ENCODE measurements around the gene CNTN3. TPM values are rescaled to one million over a fixed set of nuclear protein-coding genes. Genes with fewer than 3 reads are reported as not detected.
A peak's percentile ranks its signal among the peaks of the same experiment; 100 is the strongest.

Gene CNTN3
- 10 to 100 TPM in 2 of 4 donors, under 1 TPM in 2; 0.29 to 19.7 (median 7.8) TPM for total RNA-seq

DNA sequence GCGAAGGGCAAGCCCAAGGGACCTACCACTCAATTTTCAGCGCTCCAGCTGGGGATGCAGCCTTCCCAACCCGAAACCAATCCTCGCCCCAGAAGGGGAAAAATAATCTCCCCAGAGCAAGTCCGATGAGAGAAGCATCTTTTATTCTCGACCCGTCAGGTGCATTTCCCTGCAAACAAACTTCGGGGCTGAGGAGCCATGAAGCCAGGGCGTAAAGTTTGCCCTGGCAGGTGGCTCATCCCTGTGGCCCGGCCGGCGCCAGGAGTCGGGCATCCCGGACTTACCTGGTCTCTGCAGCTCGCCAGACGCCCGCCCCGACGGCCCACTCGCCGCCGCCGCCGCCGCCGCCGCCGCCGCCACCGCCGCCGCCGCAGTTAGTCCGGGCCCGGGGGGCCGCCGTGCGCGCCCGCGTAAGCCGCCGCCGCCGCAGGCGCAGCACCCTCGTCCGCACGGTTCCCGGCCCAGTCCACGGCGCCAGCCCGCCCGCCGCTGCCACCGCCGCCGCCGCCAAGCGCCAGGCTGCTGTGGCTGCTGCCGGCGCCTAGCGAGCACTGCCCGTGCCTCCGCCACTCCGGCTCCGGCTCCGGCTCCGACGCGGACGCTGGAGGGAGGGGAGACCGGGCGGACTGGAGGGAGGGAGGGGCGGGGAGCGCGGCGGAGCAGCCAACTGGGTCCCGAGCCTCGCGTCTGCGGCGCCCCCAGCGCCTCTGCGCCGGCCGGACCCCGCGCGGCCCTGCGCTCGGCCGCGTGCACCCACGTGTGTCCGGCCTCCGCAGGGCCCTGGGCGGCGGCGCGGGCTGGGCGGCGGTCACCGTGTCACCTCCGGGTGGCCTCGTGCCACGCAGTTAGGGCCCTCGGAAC, at the start of gene CNTN3:
CNTN3 (minus strand) TSS at position 553 of the 861 bp plus-strand sequence. CDS start 93,547 bp downstream, outside the sequence.
- Histone ChIP-seq H3K27ac (no peak within 1 kb of the TSS), H3K9me3 (no peaks in the 10 kb centered on the region), H3K27me3 (peaks cover 0 to 18% of the 10 kb centered on the region in 2 donors), H3K36me3 (no peaks in the 10 kb centered on the region), H3K4me1 (no peaks in the 10 kb centered on the region), H3K4me3 (peak within 1 kb of the TSS in 1 of 2 donors; percentile 32)
- no peak for DNase-seq
- intact Hi-C loops (cut with DNase I; ENCODE audit: low total_unique reads), result no loop called here
- TF ChIP-seq POLR2A (IDR thresholded peaks at IDR 0.05), result no peak
- TF ChIP-seq, protein P1, sequence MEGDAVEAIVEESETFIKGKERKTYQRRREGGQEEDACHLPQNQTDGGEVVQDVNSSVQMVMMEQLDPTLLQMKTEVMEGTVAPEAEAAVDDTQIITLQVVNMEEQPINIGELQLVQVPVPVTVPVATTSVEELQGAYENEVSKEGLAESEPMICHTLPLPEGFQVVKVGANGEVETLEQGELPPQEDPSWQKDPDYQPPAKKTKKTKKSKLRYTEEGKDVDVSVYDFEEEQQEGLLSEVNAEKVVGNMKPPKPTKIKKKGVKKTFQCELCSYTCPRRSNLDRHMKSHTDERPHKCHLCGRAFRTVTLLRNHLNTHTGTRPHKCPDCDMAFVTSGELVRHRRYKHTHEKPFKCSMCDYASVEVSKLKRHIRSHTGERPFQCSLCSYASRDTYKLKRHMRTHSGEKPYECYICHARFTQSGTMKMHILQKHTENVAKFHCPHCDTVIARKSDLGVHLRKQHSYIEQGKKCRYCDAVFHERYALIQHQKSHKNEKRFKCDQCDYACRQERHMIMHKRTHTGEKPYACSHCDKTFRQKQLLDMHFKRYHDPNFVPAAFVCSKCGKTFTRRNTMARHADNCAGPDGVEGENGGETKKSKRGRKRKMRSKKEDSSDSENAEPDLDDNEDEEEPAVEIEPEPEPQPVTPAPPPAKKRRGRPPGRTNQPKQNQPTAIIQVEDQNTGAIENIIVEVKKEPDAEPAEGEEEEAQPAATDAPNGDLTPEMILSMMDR (IDR thresholded peaks at IDR 0.05), result no peak

DNA sequence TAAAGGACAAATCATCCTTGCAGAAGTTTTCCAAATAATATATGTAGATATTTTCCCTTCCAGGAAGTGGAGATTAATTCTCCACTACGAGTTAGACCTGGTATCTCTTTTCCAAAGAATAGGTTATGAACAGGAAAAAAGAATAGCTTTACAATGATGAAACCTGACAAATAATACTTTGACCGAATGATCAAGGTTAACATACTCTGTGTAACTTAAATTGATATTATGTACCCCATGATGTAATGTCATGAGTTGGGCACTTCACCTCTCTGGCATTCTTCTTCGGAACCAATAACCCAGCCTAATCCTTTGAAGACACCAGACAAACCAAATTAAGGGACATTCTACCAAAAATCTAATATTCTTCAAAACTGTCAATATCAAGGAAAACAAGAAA, 48.7 kb upstream of the CNTN3 start:
- Histone ChIP-seq H3K4me3 (no peak overlapping the region), H3K4me1 (no peaks in the 10 kb centered on the region), H3K27me3 (no peaks in the 10 kb centered on the region), H3K36me3 (no peaks in the 10 kb centered on the region), H3K27ac (no peak overlapping the region), H3K9me3 (no peaks in the 10 kb centered on the region)
- TF ChIP-seq, protein P1 (IDR thresholded peaks at IDR 0.05), result no peak
- no peak for TF ChIP-seq POLR2A (IDR thresholded peaks at IDR 0.05)
- intact Hi-C loops (cut with DNase I; ENCODE audit: low total_unique reads), result no loop called here
- DNase-seq, result no peak

DNA sequence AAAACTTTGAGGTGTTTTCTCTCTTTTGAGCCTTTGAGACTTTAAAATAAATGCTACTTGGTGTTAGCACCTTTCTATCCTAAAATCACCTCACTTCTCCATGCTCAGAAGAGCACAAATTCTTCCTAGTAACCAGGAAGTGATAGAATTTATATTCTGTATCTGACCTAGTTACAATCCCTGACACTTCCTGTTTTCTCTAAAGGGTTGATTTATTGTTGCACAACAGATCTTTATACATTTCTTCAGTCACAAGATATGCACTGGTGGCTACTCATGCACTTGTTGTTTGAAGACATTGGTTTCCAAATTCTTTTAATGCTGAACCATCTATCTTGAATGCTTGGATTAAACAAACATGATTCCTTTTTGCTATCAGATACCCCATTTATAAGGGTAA, 47.2 kb upstream of the CNTN3 start:
- Histone ChIP-seq H3K27ac (no peak overlapping the region), H3K9me3 (no peaks in the 10 kb centered on the region), H3K4me1 (no peaks in the 10 kb centered on the region), H3K4me3 (no peak overlapping the region), H3K36me3 (no peaks in the 10 kb centered on the region), H3K27me3 (no peaks in the 10 kb centered on the region)
- TF ChIP-seq, protein P1 (IDR thresholded peaks at IDR 0.05), result no peak
- TF ChIP-seq POLR2A (IDR thresholded peaks at IDR 0.05), result no peak
- no peak for DNase-seq
- intact Hi-C loops (cut with DNase I; ENCODE audit: low total_unique reads), result no loop called here

DNA sequence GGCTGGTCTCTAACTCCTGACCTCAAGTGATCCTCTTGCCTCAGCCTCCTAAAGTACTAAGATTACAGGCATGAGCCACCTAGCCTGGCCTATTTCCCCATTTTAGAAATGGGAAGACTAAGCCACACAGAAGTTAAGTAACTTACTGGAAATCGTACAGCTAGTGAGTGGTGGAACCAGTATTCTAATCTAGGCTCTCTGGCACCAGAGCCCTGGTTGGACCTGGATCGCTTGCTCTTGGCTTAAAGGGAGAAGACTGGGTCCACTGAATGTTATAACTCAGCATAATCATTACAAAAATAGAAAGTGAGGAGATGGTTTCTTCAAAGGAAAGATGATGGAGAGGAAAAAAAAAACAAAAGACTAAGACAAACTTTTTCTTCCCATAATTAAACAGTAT, 37.4 kb upstream of the CNTN3 start:
- intact Hi-C loops (cut with DNase I; ENCODE audit: low total_unique reads), result no loop called here
- Histone ChIP-seq H3K27ac (no peak overlapping the region), H3K36me3 (no peaks in the 10 kb centered on the region), H3K9me3 (no peaks in the 10 kb centered on the region), H3K27me3 (no peaks in the 10 kb centered on the region), H3K4me3 (no peak overlapping the region), H3K4me1 (no peaks in the 10 kb centered on the region)
- TF ChIP-seq, protein P1 (IDR thresholded peaks at IDR 0.05), result no peak
- no peak for TF ChIP-seq POLR2A (IDR thresholded peaks at IDR 0.05)
- no peak for DNase-seq

DNA sequence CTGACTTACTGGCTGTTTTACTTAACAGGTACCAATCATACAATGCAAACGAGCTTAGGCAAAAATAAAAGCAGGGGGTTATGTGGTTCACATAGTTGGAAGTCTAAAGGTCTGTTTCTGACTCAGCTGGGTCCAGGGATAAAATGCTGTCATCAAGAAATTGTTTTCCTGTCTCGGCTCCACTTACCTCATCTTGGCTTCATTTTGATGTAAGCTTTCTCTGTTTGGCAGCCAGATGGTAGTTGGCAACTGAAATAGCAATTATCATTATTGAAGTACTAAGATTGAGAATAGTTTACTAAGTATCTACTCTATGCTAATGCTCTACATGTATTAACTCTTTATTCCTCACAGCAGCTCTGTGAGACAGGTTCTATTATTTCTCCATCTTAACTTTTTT, 36.8 kb upstream of the CNTN3 start:
- no peak overlapping the region for H3K4me3 ChIP-seq
- H3K27ac ChIP-seq, result no peak overlapping the region
- H3K4me1 ChIP-seq, result no peaks in the 10 kb centered on the region
- H3K27me3 ChIP-seq, result no peaks in the 10 kb centered on the region
- TF ChIP-seq POLR2A (IDR thresholded peaks at IDR 0.05), result no peak
- TF ChIP-seq, protein P1 (IDR thresholded peaks at IDR 0.05), result no peak
- no peaks in the 10 kb centered on the region for H3K9me3 ChIP-seq
- intact Hi-C loops (cut with DNase I; ENCODE audit: low total_unique reads), result no loop called here
- DNase-seq, result no peak
- H3K36me3 ChIP-seq, result no peaks in the 10 kb centered on the region

Data from uterus (tissue), 4 donors.